ENCODE results near the gene DNMT3L.
"Not testable (repeated sequence)": the region's sequence is repeated elsewhere in the genome, so short reads cannot be mapped to it uniquely, and the experiment has no call there.

DNMT3L gene

DNA sequence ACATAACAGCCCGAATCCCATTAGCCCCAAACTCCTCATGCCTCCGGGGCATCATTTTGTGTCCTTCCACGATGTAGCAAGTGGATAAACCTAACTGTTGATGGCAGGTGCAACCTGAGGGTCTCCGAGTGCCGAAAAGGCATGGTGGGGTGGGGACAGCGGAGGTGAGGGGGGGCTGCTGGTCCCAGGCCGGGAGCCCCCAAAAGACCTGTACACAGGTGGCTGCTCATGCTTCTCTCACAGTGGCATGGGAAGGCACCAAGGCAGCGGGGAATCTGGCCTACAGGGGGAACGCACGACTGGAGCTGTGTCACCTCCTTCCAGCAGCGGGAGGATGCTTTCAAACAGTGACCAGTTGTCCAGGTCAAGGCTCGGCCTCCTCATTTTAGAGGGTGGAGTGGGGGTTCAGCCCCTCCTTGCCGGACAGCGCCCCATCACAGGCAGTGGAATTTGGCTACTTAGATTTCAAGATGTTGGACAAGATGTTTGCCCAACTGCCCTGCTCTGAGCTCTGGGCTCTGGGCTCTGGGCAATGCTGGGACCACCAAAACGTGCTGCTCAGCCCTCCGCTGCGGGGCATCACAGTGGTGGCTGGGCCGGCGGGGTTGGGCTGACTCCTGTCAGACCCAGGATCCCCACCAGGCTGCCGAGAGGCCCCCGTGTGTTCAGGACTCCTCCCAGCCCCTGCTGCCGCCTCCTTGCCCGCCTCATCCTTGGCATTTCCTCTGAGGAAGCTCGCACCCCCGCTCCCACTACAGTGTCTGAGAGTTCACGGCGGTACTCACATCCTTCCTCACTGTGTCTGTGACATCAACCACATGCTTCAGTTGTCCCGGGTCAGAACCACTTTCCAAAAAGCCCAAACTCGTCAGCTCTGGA is 7.6 kb downstream of the DNMT3L start:
- DNase-seq (ENCODE audit: insufficient read length, low spot score) (no peak), FAIRE-seq (no peak)

DNA sequence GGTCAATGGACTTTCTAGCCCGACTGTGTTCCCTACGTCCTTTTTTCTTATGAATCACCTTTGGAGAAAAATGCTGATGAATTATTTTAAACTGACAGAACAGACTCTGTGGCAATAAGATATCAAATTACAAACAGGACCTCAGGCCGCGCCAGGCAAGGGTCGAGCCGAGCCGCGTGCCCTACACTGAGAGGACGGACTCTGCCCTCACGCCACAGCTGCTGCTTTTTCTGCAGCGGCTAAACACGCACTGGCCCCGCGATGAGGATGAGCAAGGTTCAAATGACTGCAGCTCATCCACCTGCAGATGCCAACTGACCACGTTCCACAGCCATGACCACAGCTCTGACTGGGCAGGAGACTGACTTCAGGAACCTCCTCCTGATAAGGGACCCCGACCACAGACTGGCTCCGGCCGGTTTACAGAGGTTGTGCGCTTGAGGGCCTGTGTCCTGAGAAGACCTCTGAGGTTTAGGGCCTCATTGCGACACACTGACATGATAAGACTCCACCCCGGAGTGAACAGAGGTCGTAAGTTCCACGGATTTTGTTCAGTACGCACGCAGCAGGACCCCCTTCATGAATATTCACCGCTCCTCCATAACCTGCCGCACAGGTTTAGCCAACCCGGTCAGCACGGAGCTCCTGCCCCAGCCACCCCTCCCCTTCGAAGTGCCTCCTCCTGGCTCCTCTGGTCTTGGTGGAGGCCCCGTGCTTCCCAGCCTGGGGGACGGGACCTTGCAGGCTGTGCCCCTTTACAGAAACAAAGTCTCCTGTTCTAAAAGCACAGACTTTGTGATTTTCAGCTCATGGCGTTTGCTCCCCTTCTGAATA is 12.3 kb downstream of the DNMT3L start:
- FAIRE-seq; DNase-seq (ENCODE audit: insufficient read length, low spot score): not testable (repeated sequence)

DNA sequence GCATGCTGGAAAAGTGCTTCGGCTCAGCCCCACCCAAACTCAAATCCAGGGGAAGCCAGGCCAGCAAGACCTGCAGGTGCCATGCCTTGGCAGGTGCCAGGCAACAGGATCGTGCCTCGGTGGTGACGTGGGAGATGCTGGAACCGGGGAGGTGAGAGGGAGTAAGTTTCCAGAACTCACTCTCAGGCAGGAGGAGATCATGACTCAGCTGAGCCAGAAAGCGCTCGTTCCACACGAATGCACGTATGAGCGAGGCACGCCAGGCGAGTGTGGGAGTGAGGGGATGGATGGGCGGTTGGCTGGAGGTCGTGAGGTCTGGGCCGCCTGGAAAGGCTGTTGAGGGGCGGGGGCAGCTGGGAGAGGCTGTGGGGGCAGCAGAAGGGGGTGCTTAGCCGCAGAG is 13.8 kb downstream of the DNMT3L start:
- peak; percentile 35 for FAIRE-seq
- not testable (repeated sequence) for DNase-seq (ENCODE audit: insufficient read length, low spot score)

DNA sequence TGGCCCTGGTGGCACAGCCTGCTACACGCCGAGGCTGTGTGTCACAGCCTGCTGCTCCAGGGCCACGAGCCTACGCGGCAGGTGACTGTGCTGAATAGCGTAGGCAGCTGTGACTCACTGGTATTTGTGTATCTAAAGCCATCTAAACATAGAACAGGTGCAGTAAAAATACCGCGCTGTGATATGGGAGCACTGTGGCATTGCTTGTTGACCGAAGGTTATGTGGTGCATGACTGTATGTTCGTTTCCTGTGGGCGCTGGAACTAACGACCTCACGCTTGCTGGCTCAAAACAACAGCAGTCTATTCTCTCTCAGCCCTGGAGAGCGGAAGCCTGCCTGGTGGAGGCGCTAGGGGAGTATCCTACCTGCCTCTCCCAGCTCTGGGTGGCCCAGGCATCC is 17.7 kb downstream of the DNMT3L start:
- FAIRE-seq: peak; percentile 100
- DNase-seq (ENCODE audit: insufficient read length, low spot score): not testable (repeated sequence)

DNA sequence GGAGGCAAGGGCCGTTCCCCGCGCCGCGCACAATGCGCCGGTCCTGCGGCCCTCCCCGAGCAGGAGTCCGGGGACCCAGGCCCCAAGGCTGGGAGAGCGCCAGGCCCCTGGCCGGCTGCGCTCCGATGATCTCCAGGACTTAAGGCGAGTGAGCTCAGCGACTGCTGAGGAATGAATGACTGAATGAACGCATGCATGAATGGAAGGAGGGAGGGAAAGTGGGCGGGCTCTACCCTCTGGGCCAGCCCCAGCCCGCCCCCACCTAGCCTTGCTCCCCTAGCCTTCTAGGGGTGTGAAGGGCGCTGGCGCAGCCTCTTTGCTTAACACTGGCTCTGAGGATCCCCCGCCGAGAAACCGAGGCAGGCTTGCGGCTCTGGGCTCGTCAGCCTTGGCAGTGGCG is 20.4 kb downstream of the DNMT3L start:
- peak; percentile 96 for FAIRE-seq
- DNase-seq (ENCODE audit: insufficient read length, low spot score): not testable (repeated sequence)

DNA sequence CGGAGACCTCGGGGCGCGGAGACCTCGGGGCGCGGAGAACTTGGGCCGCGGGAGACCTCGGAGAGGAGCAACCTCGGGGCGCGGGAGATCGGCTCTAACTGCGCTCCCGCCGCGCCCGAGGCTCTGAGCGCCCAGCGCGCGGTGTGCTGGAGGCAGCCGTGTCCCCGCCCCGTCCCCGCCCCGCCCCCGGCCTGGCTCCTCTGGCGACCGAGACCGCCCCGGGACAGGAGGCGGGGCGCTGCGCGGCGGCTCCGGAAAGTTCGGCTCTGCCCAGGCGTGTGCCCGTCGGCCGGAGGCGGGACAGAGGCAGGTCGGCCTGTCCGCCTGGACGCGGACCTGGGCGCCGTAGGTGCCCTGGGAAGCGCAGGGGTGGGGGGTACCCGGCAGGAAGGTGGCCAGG is 20.9 kb downstream of the DNMT3L start, which contains the start of gene ICOSLG:
Gene ICOSLG (minus strand): TSS at position 102 of the 400 bp plus-strand sequence. CDS start 126 bp downstream, outside the sequence.
- FAIRE-seq; DNase-seq (ENCODE audit: insufficient read length, low spot score): not testable (repeated sequence)

DNA sequence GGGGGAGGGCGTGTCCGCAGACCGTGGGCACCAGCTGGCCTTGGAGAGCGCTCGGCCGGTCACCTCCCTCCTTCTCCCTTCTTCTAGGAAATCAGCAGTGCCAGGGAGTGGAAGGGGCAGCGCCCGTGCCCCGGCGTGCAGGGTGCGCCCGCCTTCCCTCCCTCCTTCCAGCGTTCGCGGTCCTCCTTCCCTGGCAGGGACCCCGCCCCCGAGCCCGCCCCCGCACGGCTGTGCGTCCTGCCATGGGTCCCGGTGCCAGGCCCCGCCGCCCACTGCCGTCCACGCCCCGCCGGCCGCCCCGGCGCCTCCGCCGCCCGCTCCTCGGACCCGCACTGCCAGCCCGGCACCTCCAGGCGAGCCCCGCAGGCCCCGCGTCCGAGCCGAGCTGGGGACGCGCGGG is 21.3 kb downstream of the DNMT3L start:
- not testable (repeated sequence) for DNase-seq (ENCODE audit: insufficient read length, low spot score); FAIRE-seq

DNA sequence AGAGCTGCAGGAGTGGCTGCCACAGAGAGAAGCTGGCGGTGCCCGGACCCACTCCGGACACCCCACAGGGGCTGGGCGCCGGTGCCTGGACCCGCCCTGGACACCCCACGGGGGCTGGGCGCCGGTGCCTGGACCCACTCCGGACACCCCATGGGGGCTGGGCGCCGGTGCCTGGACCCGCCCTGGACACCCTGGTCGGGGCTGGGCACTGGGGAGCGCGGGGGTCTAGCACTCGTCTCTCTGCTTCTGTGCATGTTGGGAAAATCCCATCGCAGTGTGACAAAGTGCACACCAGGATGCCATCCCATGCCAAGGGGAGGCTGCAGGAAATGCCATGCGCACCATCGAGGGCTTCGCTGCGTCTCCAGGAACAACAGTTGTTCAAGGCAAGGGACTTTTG is 32.1 kb downstream of the DNMT3L start:
- FAIRE-seq: not testable (repeated sequence)

DNA sequence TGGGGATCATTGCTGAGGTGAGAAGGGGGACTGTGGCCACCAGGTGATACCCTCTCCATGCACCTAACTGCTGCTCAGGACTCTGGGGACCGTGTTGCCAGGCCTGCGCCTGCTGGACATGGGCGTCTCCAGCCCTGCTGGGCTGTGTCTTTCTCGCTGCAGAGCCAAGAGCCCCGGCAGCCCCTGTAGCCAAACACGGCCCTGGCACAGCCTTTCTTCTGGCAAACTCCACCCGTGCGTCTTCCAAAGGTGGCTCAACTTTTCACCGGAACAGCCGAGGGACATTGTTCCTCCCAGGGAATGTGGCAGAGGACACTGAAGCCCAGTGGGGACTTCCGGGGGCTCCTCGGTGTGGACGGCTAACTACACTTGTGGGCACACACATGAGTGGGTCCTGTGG is 33.6 kb downstream of the DNMT3L start:
- not testable (repeated sequence) for FAIRE-seq; DNase-seq (ENCODE audit: insufficient read length, low spot score)

More for the DNA sequence above, 32.1 kb downstream of the DNMT3L start:
- DNase-seq (ENCODE audit: insufficient read length, low spot score): not testable (repeated sequence)

DNA sequence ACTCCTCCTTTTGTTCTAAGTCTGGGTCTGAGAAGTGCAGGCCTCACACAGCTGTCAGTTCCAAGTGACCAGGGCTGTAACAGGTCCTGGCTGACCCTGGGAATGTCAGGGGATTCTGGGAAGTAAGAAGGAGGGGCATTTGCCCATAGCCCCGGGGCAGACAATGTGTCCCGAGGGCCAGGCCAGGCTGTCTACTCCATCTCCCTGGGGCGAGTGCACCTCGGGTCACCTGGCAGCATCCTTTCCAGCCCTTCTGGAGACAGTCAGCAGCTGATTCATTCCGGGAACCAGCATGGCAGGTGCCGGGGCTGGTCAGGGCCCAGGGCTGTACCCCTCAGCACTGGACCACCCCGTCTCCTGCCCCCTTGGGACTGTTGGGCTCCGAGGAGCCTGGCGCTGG is 34.1 kb downstream of the DNMT3L start:
- not testable (repeated sequence) for DNase-seq (ENCODE audit: insufficient read length, low spot score); FAIRE-seq

DNA sequence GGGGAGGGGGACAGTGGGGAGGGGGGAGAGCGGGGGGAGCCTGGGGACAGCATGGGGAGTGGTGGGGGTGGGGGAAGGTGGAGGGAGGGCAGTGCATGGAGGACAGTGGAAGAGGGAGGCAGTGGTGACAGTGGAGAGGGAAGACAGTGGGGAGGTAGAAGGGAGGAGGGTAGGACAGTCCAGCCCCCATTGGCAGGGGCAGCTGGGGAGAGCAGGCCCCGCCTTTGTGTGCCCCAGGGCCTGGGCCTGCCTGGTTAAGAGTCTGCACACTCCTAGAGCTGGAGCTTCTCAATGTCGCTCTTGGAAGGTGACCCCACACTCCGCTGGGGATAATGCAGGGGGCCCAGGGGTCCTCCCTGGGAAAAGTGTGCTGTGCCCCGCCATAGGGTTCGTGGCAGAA is 36.1 kb downstream of the DNMT3L start:
- DNase-seq (ENCODE audit: insufficient read length, low spot score); FAIRE-seq: not testable (repeated sequence)

DNA sequence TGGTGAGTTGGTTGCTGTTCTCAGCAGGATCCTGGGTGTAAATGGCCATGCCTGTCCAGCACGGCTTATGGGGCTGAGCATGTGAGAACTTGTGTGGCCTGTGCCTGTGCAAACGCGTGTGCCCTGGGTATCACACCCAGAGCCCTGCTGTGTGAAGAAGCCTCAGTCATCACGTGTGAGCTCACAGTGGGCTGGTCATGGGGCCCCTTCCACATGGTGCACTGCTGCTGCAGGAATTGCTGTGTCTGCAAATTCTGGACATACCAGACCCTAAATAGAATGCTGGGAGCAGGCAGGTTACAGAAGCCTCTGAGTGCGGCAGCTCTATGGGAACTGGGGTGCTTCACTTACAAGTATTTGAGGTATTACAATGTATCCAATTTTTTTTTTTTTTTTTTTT is 38.4 kb downstream of the DNMT3L start:
- FAIRE-seq; DNase-seq (ENCODE audit: insufficient read length, low spot score): not testable (repeated sequence)

DNA sequence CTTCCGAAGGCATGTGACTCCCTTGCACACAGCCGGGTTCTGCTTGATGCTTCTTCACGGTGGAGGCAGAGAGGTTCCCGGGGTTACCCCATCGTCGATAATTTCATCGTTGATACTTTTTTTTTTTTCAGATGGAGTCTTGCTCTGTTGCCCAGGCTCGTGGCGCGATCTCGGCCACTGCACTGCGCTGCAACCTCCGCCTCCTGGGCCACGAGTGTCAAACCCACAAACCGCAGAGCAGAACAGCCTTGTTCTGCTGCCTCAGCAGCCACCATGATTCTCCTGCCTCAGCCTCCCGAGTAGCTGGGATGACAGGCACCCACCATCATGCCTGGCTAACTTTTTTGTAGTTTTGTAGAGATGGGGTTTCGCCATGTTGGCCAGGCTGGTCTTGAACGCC is 41.0 kb downstream of the DNMT3L start:
- DNase-seq (ENCODE audit: insufficient read length, low spot score); FAIRE-seq: not testable (repeated sequence)

DNA sequence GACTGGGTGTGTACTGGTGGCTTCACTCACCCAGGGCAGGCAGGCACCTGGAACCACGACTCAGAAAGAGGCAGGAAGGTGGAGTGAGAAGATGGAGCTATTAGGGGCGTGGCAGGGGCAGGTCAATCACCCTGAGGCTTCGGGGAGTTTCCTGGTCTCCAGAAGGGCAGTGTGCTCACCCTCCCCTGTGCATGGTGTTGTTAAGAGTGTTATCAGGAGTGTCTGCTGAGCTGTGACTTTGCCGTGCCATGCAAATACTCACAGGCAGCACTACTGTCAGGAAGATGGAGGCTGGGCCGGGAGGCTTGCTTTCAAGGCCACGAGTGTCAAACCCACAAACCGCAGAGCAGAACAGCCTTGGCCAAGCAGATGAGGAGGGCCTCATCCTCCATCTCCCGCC is 43.2 kb downstream of the DNMT3L start:
- peak; percentile 95 for FAIRE-seq
- not testable (repeated sequence) for DNase-seq (ENCODE audit: insufficient read length, low spot score)

DNA sequence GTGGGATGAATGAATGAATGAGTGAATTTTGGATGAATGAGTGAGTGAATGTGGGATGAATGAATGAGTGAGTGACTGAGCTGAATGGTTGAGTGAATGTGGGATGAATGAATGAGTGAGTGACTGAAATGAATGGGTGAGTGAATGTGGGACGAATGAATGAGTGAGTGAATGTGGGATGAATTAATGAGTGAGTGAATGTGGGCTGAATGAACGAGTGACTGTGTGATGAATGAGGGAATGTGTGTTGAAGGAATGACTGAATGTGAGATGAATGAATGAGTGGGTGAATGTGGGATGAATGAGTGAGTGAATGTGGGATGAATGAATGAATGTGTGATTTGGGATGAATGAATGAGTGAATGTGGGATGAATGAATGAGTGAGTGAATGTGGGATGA is 49.7 kb downstream of the DNMT3L start:
- FAIRE-seq: peak; percentile 31
- DNase-seq (ENCODE audit: insufficient read length, low spot score): not testable (repeated sequence)

DNA sequence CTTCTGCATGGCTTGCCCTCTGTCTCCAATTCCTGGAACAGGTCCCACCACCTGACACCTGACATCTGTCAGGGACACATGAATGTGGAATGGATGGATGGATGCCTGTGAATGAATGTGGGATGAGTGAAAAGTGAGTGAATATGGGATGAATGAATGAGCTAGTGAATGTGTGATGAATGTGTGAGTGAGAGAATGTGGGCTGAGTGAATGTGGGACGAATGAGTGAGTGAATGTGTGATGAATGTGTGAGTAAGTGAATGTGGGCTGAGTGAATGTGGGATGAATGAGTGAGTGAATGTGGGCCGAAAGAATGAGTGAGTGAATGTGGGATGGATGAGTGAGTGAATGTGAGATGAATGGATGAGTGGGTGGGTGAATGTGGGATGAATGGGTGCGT is 50.1 kb downstream of the DNMT3L start:
- not testable (repeated sequence) for FAIRE-seq; DNase-seq (ENCODE audit: insufficient read length, low spot score)

DNA sequence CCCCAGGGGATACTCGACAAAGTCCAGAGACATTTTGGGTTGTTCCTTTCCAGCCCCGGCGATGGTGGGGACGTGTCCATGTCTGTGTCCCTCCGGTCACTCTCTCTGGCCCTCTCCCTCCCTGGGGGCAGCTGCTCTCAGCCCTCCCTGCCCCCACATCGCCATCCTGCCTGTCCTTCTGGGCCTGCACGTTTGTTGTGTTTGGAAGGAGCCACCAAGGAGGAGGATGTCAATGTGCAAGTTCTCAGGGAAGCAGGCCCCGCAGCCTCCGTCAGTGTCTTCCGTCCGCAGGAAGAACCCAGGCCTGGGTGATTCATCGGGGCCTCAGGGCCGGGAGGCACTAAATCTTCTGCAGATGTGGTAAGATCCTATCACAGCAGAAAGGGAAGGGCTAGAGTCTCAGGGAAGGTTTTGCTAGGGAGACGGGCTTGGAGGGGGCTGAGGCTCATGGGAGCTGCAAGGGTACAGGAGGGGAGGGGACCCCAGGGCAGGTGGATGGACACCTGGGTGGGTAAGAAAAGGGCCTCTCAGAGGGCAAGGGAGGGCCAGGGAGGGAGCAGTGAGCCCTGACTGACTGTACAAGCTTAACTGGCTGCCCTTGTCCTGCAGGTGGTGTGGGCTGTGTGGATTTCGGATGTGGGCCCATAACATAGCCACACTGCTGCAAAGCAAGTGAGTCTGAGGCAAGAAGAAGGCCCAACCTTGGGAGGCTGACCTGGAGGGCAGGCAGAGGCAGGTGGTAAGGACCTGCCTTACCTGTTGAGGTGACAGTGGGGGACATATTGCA is 53.6 kb downstream of the DNMT3L start:
- FAIRE-seq: peak; percentile 68

DNA sequence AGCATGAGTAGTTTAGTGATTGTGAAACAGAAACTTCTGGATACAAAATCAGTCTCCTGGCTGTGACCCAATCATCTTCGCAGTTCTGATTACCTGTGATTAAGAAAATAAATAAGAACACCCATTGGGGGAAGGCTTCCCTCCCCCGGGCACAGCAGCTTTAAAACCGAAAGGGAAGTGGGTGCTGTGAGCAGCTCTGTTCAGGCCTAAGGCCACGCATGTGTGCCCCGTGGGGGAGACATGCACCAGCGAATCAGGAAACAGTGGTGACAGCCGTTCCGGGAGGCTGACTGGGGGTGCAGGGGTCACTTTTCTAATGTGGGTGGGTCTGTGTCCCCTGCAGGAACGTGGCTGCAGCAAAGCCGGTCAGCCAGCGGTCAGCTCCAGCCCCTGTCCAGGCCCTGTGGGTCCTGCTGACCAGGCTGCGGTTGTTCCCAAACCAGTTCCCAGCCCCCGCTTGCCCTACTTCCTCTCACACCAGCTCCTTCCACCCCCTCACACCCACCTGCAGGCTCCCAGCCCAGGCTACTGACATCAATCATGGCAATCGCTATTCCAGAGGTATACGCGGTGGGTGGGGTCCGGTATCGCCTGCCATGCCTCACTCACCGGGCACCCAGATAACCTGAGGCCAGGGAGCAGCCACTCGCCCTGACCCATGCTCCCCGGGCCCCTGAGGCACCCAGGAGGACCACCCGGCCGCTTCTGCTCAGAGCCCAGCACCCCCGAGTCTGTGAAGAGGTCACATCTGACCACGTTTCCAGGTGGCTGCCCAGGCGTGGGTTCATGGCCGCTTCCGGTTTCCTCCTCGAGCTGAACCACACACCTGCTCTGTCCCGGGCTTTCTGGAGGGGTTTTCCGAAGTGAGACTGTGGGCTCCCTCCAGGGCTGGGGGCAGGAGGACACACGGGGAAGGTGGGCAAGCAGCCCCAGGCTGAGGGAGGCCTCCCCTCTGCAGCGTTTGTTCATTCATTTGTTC is 54.7 kb downstream of the DNMT3L start:
- DNase-seq (ENCODE audit: insufficient read length, low spot score): not testable (repeated sequence)
- FAIRE-seq: peak; percentile 93

More for the DNA sequence above, 53.6 kb downstream of the DNMT3L start:
- DNase-seq (ENCODE audit: insufficient read length, low spot score): not testable (repeated sequence)

DNA sequence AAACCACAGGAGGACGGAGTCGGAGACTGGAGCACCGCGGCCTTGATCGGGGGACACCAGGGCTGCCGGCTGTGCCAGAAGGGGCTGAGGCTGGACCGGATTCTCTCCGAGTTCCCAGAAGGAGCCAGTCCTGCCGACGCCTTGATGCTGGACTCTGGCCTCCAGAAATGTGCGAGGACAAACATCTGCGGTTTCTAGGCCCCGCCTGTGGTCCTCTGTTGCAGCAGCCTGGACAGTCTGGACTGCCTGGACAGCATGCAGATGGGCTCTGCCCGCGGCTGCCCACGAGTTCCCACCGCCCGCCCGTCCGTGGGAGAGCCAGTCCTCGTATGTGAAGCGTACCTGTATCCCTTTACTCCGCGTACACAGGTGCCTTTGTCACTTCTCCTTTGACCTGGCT is 55.5 kb downstream of the DNMT3L start:
- DNase-seq (ENCODE audit: insufficient read length, low spot score); FAIRE-seq: not testable (repeated sequence)

Data from GM19239 (cell line).